WI38 (cell line): Measurements from ENCODE around the gene DSPP.

Experiments used
- H3K4me3 ChIP-seq: 2 replicates; pipeline ENCODE4 v1.5.1; 2011; ENCODE audit warnings: low read depth, mild to moderate bottlenecking, control low read depth, low read length
- CTCF ChIP-seq: IDR thresholded peaks from 2 replicates; pipeline ENCODE4 v1.5.1; 2012; ENCODE audit warnings: low read depth, mild to moderate bottlenecking, control low read depth, low read length

The DSPP gene

DNA sequence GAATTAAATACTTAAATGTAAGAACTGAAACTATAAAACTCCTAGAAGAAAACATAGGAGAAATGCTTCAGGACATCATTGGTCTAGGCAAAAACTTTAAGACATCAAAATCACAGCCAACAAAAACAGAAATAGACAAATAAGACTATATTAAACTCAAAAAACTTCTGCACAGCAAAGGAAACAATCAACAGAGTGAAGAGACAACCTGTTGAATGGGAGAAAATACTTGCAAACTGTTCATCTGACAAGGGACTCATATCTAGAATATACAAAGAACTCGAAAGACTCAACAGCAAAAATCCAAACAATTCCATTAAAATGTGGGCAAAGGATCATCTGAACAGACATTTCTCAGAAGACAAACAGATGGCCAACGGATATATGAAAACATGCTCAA, 16.2 kb upstream of the DSPP start:
- no peak for TF ChIP-seq CTCF
- H3K4me3 ChIP-seq, result no peak overlapping the region

DNA sequence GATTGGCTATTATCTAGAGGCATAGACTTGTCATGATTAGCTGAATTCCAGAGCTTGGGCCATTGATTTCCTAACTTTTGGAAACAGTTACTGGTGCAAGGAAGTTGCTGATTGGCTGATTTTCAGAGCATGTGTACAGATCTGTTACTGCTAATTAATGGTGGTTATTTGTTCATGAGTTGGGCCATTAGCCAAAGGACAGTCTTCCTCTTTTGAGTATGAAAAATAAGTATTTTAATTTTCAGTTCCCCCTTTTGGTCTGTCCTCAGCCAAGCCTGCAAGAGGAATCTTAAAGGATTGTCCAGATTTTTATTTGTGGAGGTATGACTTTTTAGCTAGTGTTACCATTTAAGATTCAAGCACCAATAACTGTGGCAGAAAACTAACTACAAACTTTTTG, 7.0 kb upstream of the DSPP start:
- no peak overlapping the region for H3K4me3 ChIP-seq
- no peak for TF ChIP-seq CTCF

- no peak for TF ChIP-seq CTCF
- no peak overlapping the region for H3K4me3 ChIP-seq
Observed at GRCh38 chr4:87614292-87614890, 6.1 kb downstream of the DSPP start.

DNA sequence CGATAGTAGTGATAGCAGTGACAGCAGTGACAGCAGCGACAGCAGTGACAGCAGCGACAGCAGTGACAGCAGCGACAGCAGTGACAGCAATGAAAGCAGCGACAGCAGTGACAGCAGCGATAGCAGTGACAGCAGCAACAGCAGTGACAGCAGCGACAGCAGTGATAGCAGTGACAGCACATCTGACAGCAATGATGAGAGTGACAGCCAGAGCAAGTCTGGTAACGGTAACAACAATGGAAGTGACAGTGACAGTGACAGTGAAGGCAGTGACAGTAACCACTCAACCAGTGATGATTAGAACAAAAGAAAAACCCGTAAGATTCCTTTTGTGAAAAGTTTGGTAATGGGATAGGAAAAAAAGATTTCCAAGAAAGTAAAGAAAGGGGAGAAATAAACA, 7.9 kb downstream of the DSPP start:
- no peak overlapping the region for H3K4me3 ChIP-seq
- TF ChIP-seq CTCF, result no peak

DNA sequence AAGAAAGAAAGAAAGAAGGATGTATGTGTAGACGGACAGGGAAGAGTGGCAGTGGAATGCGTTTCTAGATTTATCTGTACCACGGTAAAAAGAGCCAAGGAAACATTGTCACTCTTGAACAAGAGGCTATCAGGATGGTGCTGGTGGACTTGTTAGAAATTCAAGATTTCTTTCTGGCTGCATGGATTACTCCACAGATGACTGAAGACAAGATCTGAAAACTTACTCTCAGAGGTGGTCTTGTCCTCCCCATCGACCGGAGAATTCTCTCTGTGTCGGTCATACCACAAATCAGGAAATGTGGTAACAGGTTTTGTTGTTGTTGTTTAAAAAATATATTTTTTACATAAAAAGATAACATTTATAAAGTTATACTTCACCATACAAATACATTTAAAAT, 11.8 kb downstream of the DSPP start:
- TF ChIP-seq CTCF, result no peak

DNA sequence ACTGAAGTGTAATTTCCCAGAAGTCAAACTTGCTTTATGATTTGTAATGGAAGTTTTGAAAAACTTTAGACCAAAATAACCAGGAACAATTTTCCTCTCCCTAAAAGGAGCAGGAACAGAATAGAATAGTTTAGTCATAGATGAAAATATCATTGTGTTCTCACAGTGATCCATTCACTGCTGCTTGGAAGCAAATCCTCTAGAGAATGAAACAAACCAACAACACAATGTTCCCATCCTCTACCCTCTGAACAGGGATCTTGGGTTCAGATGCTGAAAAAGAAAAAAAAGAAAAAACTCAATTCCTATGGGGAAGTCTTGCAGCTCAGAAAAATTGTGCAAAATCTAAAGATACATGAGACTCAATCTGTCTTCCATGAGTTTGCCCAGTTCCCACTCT, 12.2 kb downstream of the DSPP start:
- no peak for TF ChIP-seq CTCF
- no peak overlapping the region for H3K4me3 ChIP-seq

More for the DNA sequence above, 11.8 kb downstream of the DSPP start:
- H3K4me3 ChIP-seq, result no peak overlapping the region

- no peak overlapping the region for H3K4me3 ChIP-seq
- no peak for TF ChIP-seq CTCF
Observed at GRCh38 chr4:87622303-87622702, 14.0 kb downstream of the DSPP start.
